Right renal pelvis (tissue), 4 donors: ENCODE measurements around the gene PRPF40A. TPM values are rescaled to one million over a fixed set of nuclear protein-coding genes. Genes with fewer than 3 reads are reported as not detected.

Experiments used
- DNase-seq, 4 donors: peaks; one replicate each; pipeline ENCODE4 v3.0.0-alpha.2; 2013; ENCODE audit warnings: low read depth in 4 of 4, low spot score in 3 of 4, missing footprints in 1 of 4
- polyA plus RNA-seq, 4 donors: library from polyadenylated mRNA; unstranded; fragments of 120-200 nt; gene quantifications; one replicate each; pipeline ENCODE4 v1.2.1, GENCODE V29; 2013; ENCODE audit not compliant: insufficient read length in 4 of 4

PRPF40A gene
- polyA plus RNA-seq, 4 donors: 121 to 140 (median 125) TPM

- no peak for DNase-seq
These were observed 94.1 kb downstream of the PRPF40A start for GRCh38 chr2:152623076-152623740.

- DNase-seq: no peak
These were observed 95.0 kb downstream of the PRPF40A start for GRCh38 chr2:152622219-152622618.

GRCh38 chr2:152620985-152621384 lies 96.3 kb downstream of the PRPF40A start:
- no peak for DNase-seq

GRCh38 chr2:152620208-152620607 lies 97.1 kb downstream of the PRPF40A start:
- no peak for DNase-seq

- DNase-seq: no peak
These were observed 99.1 kb downstream of the PRPF40A start for GRCh38 chr2:152618193-152618564.

- DNase-seq: no peak
These were observed 99.6 kb downstream of the PRPF40A start for GRCh38 chr2:152617456-152618192.

GRCh38 chr2:152615177-152615576 lies 102.1 kb downstream of the PRPF40A start:
- no peak for DNase-seq

- no peak for DNase-seq
These were observed 104.0 kb downstream of the PRPF40A start for GRCh38 chr2:152613235-152613634.

- DNase-seq: no peak
These were observed 105.6 kb downstream of the PRPF40A start for GRCh38 chr2:152611458-152612231.

- no peak for DNase-seq
These were observed 107.6 kb downstream of the PRPF40A start for GRCh38 chr2:152609699-152610098.

GRCh38 chr2:152609154-152609553 lies 108.1 kb downstream of the PRPF40A start:
- no peak for DNase-seq

GRCh38 chr2:152607793-152608300 lies 109.4 kb downstream of the PRPF40A start:
- no peak for DNase-seq

- DNase-seq: no peak
These were observed 110.3 kb downstream of the PRPF40A start for GRCh38 chr2:152606941-152607340.

- DNase-seq: no peak
These were observed 111.2 kb downstream of the PRPF40A start for GRCh38 chr2:152606081-152606480.

- no peak for DNase-seq
These were observed 114.1 kb downstream of the PRPF40A start for GRCh38 chr2:152603166-152603565.

GRCh38 chr2:152602750-152603149 lies 114.5 kb downstream of the PRPF40A start:
- DNase-seq: no peak

Other genes starting within 250 kb of the PRPF40A start
- gene ARL6IP6, start 1.2 kb upstream of the PRPF40A start, polyA plus RNA-seq: 10 to 100 TPM; 59.2 to 79.4 (median 71.6) TPM